GM12878 (cell line): ENCODE data around the gene TCF25. TPM values are rescaled to one million over a fixed set of nuclear protein-coding genes. Genes with fewer than 3 reads are reported as not detected.

ENCODE experiments used
- ATAC-seq: fragments of 200-7000 bp; cut with Tn5 transposase; 3 replicates; pipeline ENCODE4 v1.9.1; 2020; ENCODE audit warnings: mild to moderate bottlenecking, moderate library complexity
- BruUV-seq: library from RNA; stranded (reverse); fragments of 400-500 nt; replicated peaks from 2 replicates; lab custom pipeline; 2021; lab: Mats Ljungman, UMichigan
- CTCF ChIA-PET: fragments of 300-600 bp; sonication (Branson Sonifier 250); formaldehyde crosslinking; extraction: SDS; loops from one replicate; lab custom pipeline; 2021; ENCODE audit warnings: inconsistent platforms; lab: Yijun Ruan, JAX
- POLR2A ChIA-PET: fragments of 350-600 bp; formaldehyde crosslinking; extraction: SDS; loops from one replicate; lab custom pipeline; 2021; ENCODE audit warnings: inconsistent platforms; lab: Charles Lee
- RAD21 ChIA-PET: fragments of 300-600 bp; sonication (Branson Sonifier 250); formaldehyde crosslinking; loops from one replicate; lab custom pipeline; 2023; ENCODE audit warnings: antibody characterized with exemption; ENCODE audit not compliant: unreplicated experiment; lab: Charles Lee
- SMC1A ChIA-PET: fragments of 300-600 bp; sonication (Branson Sonifier 250); formaldehyde crosslinking; loops from one replicate; lab custom pipeline; 2023; ENCODE audit not compliant: unreplicated experiment, uncharacterized antibody; lab: Charles Lee
- DNase-seq: peaks from one replicate; pipeline ENCODE4 v3.0.0-alpha.2; 2011; ENCODE audit warnings: low read depth, low spot score
- FAIRE-seq: peaks from 3 replicates; lab custom pipeline; 2011; peaks lifted over from hg19 to GRCh38; lab: Jason Lieb, UNC
- H2AFZ ChIP-seq: 2 replicates; pipeline ENCODE4 v1.6.0; 2011; ENCODE audit warnings: low read depth, low read length, control low read depth; ENCODE audit not compliant: control insufficient read depth
- H3K27ac ChIP-seq: 2 replicates; pipeline ENCODE4 v1.5.1; 2011; ENCODE audit warnings: control low read depth; ENCODE audit not compliant: control insufficient read depth, insufficient read depth
- H3K27me3 ChIP-seq, 2 experiments: replicated peaks in 1 of 2; 2 replicates each; pipeline versions ENCODE4 v1.6.0 to v1.6.1; 2011; ENCODE audit warnings: low read length in 1 of 2; ENCODE audit not compliant: control insufficient read depth in 2 of 2, insufficient read depth in 2 of 2
- H3K36me3 ChIP-seq, 2 experiments: 2 replicates each; pipeline ENCODE4 v1.5.1; 2011; ENCODE audit warnings: low read length in 1 of 2; ENCODE audit not compliant: control insufficient read depth in 2 of 2, insufficient read depth in 2 of 2
- H3K4me1 ChIP-seq: 2 replicates; pipeline ENCODE4 v1.6.1; 2011; ENCODE audit warnings: mild to moderate bottlenecking, low read length, moderate library complexity, mixed read lengths; ENCODE audit not compliant: control insufficient read depth, insufficient read depth
- H3K4me2 ChIP-seq: 2 replicates; pipeline ENCODE4 v1.6.0; 2011; ENCODE audit warnings: control low read depth; ENCODE audit not compliant: control insufficient read depth, insufficient read depth
- H3K4me3 ChIP-seq: fragments of 200-600 bp; sonication (generic); 2 replicates; pipeline ENCODE4 v1.5.1; 2016
- H3K79me2 ChIP-seq: 2 replicates; pipeline ENCODE4 v1.6.0; 2011; ENCODE audit warnings: low read length; ENCODE audit not compliant: control insufficient read depth, insufficient read depth
- H3K9ac ChIP-seq: 2 replicates; pipeline ENCODE4 v1.8.0; 2011; ENCODE audit warnings: low read length, control low read depth, mixed read lengths; ENCODE audit not compliant: control insufficient read depth, insufficient read depth
- H3K9me3 ChIP-seq: replicated peaks from 3 replicates; pipeline ENCODE4 v1.5.1; 2011; ENCODE audit warnings: mild to moderate bottlenecking, low read length; ENCODE audit not compliant: control insufficient read depth, insufficient read depth
- H4K20me1 ChIP-seq: 2 replicates; pipeline ENCODE4 v1.6.0; 2011; ENCODE audit not compliant: control insufficient read depth, insufficient read depth
- BCL11A ChIP-seq: IDR thresholded peaks from 2 replicates; pipeline ENCODE4 v1.6.1; 2011; ENCODE audit warnings: low read depth, low read length
- CBFB ChIP-seq: IDR thresholded peaks from 2 replicates; pipeline ENCODE4 v1.6.1; 2016; ENCODE audit warnings: antibody characterized with exemption, low read depth
- CHD1 ChIP-seq: IDR thresholded peaks from 2 replicates; pipeline ENCODE4 v1.6.1; 2012; ENCODE audit warnings: low read depth, low read length, improper control_type of control experiment
- CHD2 ChIP-seq: IDR thresholded peaks from 2 replicates; pipeline ENCODE4 v1.6.1; 2011; ENCODE audit warnings: low read depth, low read length, improper control_type of control experiment, borderline replicate concordance
- E2F4 ChIP-seq: IDR thresholded peaks from 2 replicates; pipeline ENCODE4 v1.6.1; 2012; ENCODE audit warnings: low read depth, low read length, improper control_type of control experiment
- HDAC6 ChIP-seq: fragments of 200-600 bp; sonication (generic); IDR thresholded peaks from one replicate; pipeline ENCODE4 v1.8.0; 2017; ENCODE audit warnings: antibody characterized with exemption; ENCODE audit not compliant: unreplicated experiment
- NBN ChIP-seq: fragments of 450-650 bp; IDR thresholded peaks from 2 replicates; pipeline ENCODE4 v1.6.1; 2016
- PAX8 ChIP-seq: fragments of 450-650 bp; IDR thresholded peaks from 2 replicates; pipeline ENCODE4 v1.6.1; 2017; ENCODE audit warnings: mild to moderate bottlenecking, moderate library complexity
- SPI1 ChIP-seq: IDR thresholded peaks from 2 replicates; pipeline ENCODE4 v1.6.1; 2011; ENCODE audit warnings: low read depth, mild to moderate bottlenecking, low read length, moderate library complexity, borderline replicate concordance; ENCODE audit not compliant: insufficient read depth
- SREBF1 ChIP-seq: IDR thresholded peaks from 2 replicates; pipeline ENCODE4 v1.6.1; 2012; ENCODE audit warnings: mild to moderate bottlenecking, low read length
- TCF7 ChIP-seq: IDR thresholded peaks from 2 replicates; pipeline ENCODE4 v1.6.1; 2014; ENCODE audit warnings: antibody characterized with exemption, borderline replicate concordance
- ZSCAN29 ChIP-seq: fragments of 450-650 bp; IDR thresholded peaks from 2 replicates; pipeline ENCODE4 v1.6.1; 2017; ENCODE audit warnings: mild to moderate bottlenecking, moderate library complexity
- WGBS: methylation state at CpG from one replicate; pipeline ENCODE4 v1.1.6; 2016; ENCODE audit warnings: low lambda C conversion rate; ENCODE audit not compliant: insufficient replicate concordance, insufficient coverage; ENCODE audit errors: missing lambda C conversion rate; 5-methylcytosine and 5-hydroxymethylcytosine counted together
- in situ Hi-C: fragments of 300-500 bp; cut with MboI; formaldehyde crosslinking; loops from 9 replicates; pipeline ENCODE4 v1.14.3; 2018; ENCODE audit warnings: mixed read lengths
- intact Hi-C: fragments of 100-400 bp; cut with micrococcal nuclease; formaldehyde crosslinking; loops from one replicate; pipeline ENCODE4 v1.14.2; 2022; ENCODE audit not compliant: unreplicated experiment
- polyA plus RNA-seq, 11 experiments: library from polyadenylated mRNA; depleted of rRNA in 4 of 11; unstranded in 6 of 11; stranded (reverse) in 5 of 11; fragments of >200 nt; fragmentation: Nextera tagmentation in 4 of 11; fragmentation: Illumina TruSeq in 1 of 11; extraction: Ambion mirVana in 4 of 11; extraction: Trizol in 1 of 11; gene quantifications; 1 replicate in 1 of 11; 2 replicates in 10 of 11; pipeline versions ENCODE4 v1.2.1 to v1.2.3, GENCODE V29; 2011 to 2016; ENCODE audit warnings: inconsistent platforms in 2 of 11, missing spikeins in 2 of 11, low read depth in 1 of 11
- total RNA-seq, 4 experiments: library from RNA; depleted of rRNA in 3 of 4; stranded (reverse); fragments of >200 nt in 3 of 4; fragmentation: Illumina TruSeq in 1 of 4; extraction: Trizol in 1 of 4; gene quantifications; 2 replicates each; pipeline versions ENCODE4 v1.2.1 to v1.2.3, GENCODE V29; 2013 to 2021
- TF ChIP-seq, protein P1 (sequence below): fragments of 450-650 bp; IDR thresholded peaks from 2 replicates; pipeline ENCODE4 v1.6.1; 2017; ENCODE audit warnings: mild to moderate bottlenecking, moderate library complexity
- TF ChIP-seq, protein P2 (sequence below): fragments of 450-650 bp; IDR thresholded peaks from 2 replicates; pipeline ENCODE4 v1.6.1; 2017; ENCODE audit warnings: borderline replicate concordance
- TF ChIP-seq, protein P3 (sequence below): IDR thresholded peaks from 2 replicates; pipeline ENCODE4 v1.6.1; 2012; ENCODE audit warnings: low read length, inconsistent platforms

Gene TCF25
- total and polyA plus RNA-seq, 10 of the 15 experiments (the other 5 are each of a cell fraction or from before 2014, with no cell fraction given) = 8.4 to 130 (median 89.4) TPM

DNA sequence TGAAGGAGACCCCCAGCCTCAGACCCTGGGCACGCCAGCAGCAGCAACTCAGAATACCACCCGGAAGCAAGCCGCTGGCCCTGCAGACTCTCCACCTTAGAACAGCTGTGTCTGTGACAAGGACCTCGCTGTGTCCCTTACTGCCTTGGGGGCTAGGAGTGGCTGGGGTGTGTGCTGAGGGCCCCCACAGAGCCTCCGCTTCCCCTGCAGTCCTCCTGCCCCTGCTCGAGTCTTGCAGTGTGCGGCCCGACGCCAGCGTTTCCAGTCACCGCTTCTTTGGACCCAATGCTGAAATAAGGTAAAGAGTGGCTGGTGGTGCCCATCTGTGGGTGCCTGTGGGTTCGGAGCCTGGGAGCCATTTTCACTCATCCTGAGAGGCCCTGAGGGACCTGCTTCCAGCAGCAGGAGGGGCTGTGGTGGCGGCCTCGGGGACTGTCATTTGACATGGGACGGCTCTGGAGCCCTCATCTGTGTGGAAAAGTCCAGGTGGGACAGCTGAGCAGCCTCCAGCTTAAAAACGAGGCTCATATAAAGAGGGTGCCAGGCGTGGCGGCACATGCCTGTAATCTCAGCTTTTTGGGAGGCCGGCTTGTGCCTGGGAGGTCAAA, 30.6 kb downstream of the TCF25 start:
- no peak for FAIRE-seq
- Histone ChIP-seq H3K4me1 (no peaks in the 10 kb centered on the region), H3K36me3 (peaks cover 14 to 27% of the 10 kb centered on the region in 2 experiments), H3K27me3 (no peaks in the 10 kb centered on the region), H3K9me3 (no peaks in the 10 kb centered on the region; the same call in 2 of the 3 replicates), H3K9ac (no peak overlapping the region), H2AFZ (no peak overlapping the region), H4K20me1 (no peaks in the 10 kb centered on the region), H3K27ac (no peak overlapping the region), H3K79me2 (no peaks in the 10 kb centered on the region), H3K4me2 (no peak overlapping the region), H3K4me3 (no peak overlapping the region)
- ChIA-PET CTCF (no interaction called here), POLR2A (no interaction called here), RAD21 (interaction anchor here (1.5 kb wide), 1 partner anchor 42 kb away, joined by 3 read pairs; no protein-coding TSS in a partner anchor), SMC1A (no interaction called here)
- in situ Hi-C loops (no loop called here), intact Hi-C loops (no loop called here)
- BruUV-seq = no TSS peak
- WGBS = 92% methylated on average over 19 of the region's 19 CpGs
- no peak for ATAC-seq
- DNase-seq = no peak
- TF ChIP-seq NBN = no peak
- TF ChIP-seq BCL11A = no peak
- TF ChIP-seq CBFB = no peak
- TF ChIP-seq ZSCAN29 = no peak
- no peak for TF ChIP-seq CHD2
- TF ChIP-seq TCF7 = no peak
- TF ChIP-seq HDAC6 = no peak
- TF ChIP-seq CHD1 = no peak
- TF ChIP-seq, protein P1, sequence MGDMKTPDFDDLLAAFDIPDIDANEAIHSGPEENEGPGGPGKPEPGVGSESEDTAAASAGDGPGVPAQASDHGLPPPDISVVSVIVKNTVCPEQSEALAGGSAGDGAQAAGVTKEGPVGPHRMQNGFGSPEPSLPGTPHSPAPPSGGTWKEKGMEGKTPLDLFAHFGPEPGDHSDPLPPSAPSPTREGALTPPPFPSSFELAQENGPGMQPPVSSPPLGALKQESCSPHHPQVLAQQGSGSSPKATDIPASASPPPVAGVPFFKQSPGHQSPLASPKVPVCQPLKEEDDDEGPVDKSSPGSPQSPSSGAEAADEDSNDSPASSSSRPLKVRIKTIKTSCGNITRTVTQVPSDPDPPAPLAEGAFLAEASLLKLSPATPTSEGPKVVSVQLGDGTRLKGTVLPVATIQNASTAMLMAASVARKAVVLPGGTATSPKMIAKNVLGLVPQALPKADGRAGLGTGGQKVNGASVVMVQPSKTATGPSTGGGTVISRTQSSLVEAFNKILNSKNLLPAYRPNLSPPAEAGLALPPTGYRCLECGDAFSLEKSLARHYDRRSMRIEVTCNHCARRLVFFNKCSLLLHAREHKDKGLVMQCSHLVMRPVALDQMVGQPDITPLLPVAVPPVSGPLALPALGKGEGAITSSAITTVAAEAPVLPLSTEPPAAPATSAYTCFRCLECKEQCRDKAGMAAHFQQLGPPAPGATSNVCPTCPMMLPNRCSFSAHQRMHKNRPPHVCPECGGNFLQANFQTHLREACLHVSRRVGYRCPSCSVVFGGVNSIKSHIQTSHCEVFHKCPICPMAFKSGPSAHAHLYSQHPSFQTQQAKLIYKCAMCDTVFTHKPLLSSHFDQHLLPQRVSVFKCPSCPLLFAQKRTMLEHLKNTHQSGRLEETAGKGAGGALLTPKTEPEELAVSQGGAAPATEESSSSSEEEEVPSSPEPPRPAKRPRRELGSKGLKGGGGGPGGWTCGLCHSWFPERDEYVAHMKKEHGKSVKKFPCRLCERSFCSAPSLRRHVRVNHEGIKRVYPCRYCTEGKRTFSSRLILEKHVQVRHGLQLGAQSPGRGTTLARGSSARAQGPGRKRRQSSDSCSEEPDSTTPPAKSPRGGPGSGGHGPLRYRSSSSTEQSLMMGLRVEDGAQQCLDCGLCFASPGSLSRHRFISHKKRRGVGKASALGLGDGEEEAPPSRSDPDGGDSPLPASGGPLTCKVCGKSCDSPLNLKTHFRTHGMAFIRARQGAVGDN = no peak
- no peak for TF ChIP-seq E2F4
- TF ChIP-seq, protein P2, sequence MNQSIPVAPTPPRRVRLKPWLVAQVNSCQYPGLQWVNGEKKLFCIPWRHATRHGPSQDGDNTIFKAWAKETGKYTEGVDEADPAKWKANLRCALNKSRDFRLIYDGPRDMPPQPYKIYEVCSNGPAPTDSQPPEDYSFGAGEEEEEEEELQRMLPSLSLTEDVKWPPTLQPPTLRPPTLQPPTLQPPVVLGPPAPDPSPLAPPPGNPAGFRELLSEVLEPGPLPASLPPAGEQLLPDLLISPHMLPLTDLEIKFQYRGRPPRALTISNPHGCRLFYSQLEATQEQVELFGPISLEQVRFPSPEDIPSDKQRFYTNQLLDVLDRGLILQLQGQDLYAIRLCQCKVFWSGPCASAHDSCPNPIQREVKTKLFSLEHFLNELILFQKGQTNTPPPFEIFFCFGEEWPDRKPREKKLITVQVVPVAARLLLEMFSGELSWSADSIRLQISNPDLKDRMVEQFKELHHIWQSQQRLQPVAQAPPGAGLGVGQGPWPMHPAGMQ = no peak
- TF ChIP-seq PAX8 = no peak
- TF ChIP-seq SPI1 = no peak
- no peak for TF ChIP-seq SREBF1
- TF ChIP-seq, protein P3, sequence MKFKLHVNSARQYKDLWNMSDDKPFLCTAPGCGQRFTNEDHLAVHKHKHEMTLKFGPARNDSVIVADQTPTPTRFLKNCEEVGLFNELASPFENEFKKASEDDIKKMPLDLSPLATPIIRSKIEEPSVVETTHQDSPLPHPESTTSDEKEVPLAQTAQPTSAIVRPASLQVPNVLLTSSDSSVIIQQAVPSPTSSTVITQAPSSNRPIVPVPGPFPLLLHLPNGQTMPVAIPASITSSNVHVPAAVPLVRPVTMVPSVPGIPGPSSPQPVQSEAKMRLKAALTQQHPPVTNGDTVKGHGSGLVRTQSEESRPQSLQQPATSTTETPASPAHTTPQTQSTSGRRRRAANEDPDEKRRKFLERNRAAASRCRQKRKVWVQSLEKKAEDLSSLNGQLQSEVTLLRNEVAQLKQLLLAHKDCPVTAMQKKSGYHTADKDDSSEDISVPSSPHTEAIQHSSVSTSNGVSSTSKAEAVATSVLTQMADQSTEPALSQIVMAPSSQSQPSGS = no peak
